Activated B cell treated with CpG ODN at 0.5 μM for 24 hours (primary cell): ENCODE results near the gene RDH8. TPM values are rescaled to one million over a fixed set of nuclear protein-coding genes. Genes with fewer than 3 reads are reported as not detected.

Source experiments
- ATAC-seq: fragments of 200-7000 bp; cut with Tn5 transposase; one replicate; pipeline ENCODE4 v1.10.0; 2021; ENCODE audit warnings: low read depth, mild to moderate bottlenecking, moderate library complexity
- CTCF ChIA-PET: fragments of 350-600 bp; sonication (Branson Sonifier 250); formaldehyde crosslinking; loops from one replicate; lab custom pipeline; 2021; ENCODE audit warnings: antibody characterized with exemption; lab: Charles Lee
- POLR2A ChIA-PET: fragments of 350-600 bp; sonication (Branson Sonifier 250); formaldehyde crosslinking; loops from one replicate; lab custom pipeline; 2021; ENCODE audit warnings: antibody characterized with exemption; lab: Charles Lee
- DNase-seq: peaks from one replicate; pipeline ENCODE4 v3.0.0; 2022
- H3K27ac Mint-ChIP-seq: one replicate; pipeline ENCODE4 v1.8.0; 2020; ENCODE audit warnings: mixed read lengths
- H3K27me3 Mint-ChIP-seq: one replicate; pipeline ENCODE4 v1.8.0; 2021; ENCODE audit warnings: mixed read lengths
- H3K36me3 Mint-ChIP-seq: one replicate; pipeline ENCODE4 v1.8.0; 2021; ENCODE audit warnings: low read depth, mixed read lengths
- H3K4me1 Mint-ChIP-seq: one replicate; pipeline ENCODE4 v1.8.0; 2021; ENCODE audit warnings: mixed read lengths
- H3K4me3 Mint-ChIP-seq: one replicate; pipeline ENCODE4 v1.8.0; 2020; ENCODE audit warnings: mild to moderate bottlenecking, mixed read lengths
- H3K9me3 Mint-ChIP-seq: one replicate; pipeline ENCODE4 v1.8.0; 2020; ENCODE audit warnings: mixed read lengths
- intact Hi-C: fragments of 100-400 bp; cut with micrococcal nuclease; formaldehyde crosslinking; loops from one replicate; pipeline ENCODE4 v1.15.1; 2024
- total RNA-seq: library from RNA; stranded (reverse); gene quantifications from 2 replicates; pipeline ENCODE4 v1.2.3, GENCODE V29; 2022
- TF ChIP-seq, protein P1 (sequence below): fragments of 200-600 bp; IDR thresholded peaks from one replicate; pipeline ENCODE4 v1.8.0; 2022; ENCODE audit warnings: antibody characterized with exemption, mild to moderate bottlenecking

Gene RDH8
- total RNA-seq, 1 donor from 2014 or later, result not detected

- ChIA-PET POLR2A (no interaction called here), CTCF (no interaction called here)
- no peak for DNase-seq
- Mint-ChIP-seq H3K36me3 (no peaks in the 10 kb centered on the region), H3K4me1 (no peaks in the 10 kb centered on the region), H3K9me3 (peaks cover 7% of the 10 kb centered on the region), H3K27ac (no peak overlapping the region), H3K27me3 (peaks cover 36% of the 10 kb centered on the region), H3K4me3 (no peak overlapping the region)
- no peak for ATAC-seq
- TF ChIP-seq, protein P1, sequence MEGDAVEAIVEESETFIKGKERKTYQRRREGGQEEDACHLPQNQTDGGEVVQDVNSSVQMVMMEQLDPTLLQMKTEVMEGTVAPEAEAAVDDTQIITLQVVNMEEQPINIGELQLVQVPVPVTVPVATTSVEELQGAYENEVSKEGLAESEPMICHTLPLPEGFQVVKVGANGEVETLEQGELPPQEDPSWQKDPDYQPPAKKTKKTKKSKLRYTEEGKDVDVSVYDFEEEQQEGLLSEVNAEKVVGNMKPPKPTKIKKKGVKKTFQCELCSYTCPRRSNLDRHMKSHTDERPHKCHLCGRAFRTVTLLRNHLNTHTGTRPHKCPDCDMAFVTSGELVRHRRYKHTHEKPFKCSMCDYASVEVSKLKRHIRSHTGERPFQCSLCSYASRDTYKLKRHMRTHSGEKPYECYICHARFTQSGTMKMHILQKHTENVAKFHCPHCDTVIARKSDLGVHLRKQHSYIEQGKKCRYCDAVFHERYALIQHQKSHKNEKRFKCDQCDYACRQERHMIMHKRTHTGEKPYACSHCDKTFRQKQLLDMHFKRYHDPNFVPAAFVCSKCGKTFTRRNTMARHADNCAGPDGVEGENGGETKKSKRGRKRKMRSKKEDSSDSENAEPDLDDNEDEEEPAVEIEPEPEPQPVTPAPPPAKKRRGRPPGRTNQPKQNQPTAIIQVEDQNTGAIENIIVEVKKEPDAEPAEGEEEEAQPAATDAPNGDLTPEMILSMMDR, result no peak
- intact Hi-C loops, result no loop called here
These were observed 32.1 kb downstream of the RDH8 start for GRCh38 chr19:10045371-10045770.

DNA sequence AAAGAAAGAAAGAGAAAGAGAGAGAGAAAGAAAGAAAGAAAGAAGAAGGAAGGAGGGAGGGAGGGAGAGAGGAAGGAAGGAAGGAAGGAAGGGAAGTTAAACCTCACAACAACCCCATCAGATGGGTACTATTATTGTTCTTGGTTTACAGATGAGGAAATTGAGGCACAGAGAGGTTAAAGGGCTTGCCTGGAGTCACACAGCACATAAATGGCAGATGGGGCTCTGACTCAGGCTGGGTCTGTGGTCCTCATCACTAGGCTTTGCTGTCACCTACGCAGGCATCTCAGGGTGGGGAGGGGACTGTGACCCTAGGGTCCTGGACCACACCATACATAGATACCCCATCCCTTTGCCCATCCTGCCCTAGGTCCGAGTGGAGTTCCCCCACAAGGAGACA, 36.3 kb downstream of the RDH8 start:
- ChIA-PET POLR2A (no interaction called here), CTCF (no interaction called here)
- H3K36me3 Mint-ChIP-seq, result no peaks in the 10 kb centered on the region
- no peaks in the 10 kb centered on the region for H3K4me1 Mint-ChIP-seq
- DNase-seq, result no peak
- TF ChIP-seq, protein P1, result no peak
- no peaks in the 10 kb centered on the region for H3K9me3 Mint-ChIP-seq
- ATAC-seq, result no peak
- H3K4me3 Mint-ChIP-seq, result no peak overlapping the region
- H3K27me3 Mint-ChIP-seq, result peaks cover 15% of the 10 kb centered on the region
- intact Hi-C loops, result no loop called here
- H3K27ac Mint-ChIP-seq, result no peak overlapping the region

DNA sequence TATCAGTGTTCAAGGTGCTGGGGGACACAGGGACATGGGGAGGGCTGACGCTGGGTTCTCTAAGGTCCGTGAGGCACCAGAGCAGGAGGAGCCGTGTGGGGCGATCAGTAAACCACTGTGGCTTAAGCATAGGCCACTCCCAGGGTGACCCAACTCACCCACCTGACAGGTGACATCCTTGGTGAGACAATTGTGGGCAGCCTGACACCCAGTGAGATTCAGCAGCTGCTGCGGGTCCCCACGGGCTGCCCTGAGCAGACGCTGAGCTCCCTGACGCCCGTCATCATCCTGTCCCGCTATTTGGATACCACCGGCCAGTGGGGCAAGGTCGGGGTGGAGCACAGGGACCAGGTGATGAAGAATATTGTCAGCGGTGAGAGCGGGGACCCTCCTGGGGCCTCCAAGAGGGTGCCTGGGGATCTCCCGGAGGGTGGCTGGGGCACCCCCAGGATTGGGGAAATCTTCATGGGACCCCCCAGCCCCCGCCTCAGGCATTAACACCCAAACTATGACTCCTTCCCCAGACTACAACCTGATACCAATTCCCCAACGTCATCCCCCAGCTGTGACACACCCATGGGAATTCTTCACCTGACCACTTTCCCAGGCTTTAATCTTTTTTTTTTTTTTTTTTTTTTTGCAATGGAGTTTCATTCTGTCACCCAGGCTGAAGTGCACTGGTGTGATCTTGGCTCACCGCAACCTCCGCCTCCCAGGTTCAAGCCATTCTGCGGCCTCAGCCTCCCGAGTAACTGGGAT, 39.5 kb downstream of the RDH8 start:
- Mint-ChIP-seq H3K9me3 (no peaks in the 10 kb centered on the region), H3K36me3 (no peaks in the 10 kb centered on the region), H3K27me3 (peaks cover 3% of the 10 kb centered on the region), H3K27ac (no peak overlapping the region), H3K4me1 (no peaks in the 10 kb centered on the region), H3K4me3 (no peak overlapping the region)
- DNase-seq (no peak), ATAC-seq (no peak)
- CTCF ChIA-PET, result interaction anchor here (1.7 kb wide), 1 partner anchor 25 kb away, joined by 4 read pairs; no protein-coding TSS in a partner anchor
- POLR2A ChIA-PET, result no interaction called here
- TF ChIP-seq, protein P1, result no peak
- intact Hi-C loops, result no loop called here

GRCh38 chr19:10061717-10062310, 48.5 kb downstream of the RDH8 start:
- ChIA-PET CTCF (no interaction called here), POLR2A (no interaction called here)
- Mint-ChIP-seq H3K4me1 (no peaks in the 10 kb centered on the region), H3K9me3 (no peaks in the 10 kb centered on the region), H3K4me3 (no peak overlapping the region), H3K36me3 (no peaks in the 10 kb centered on the region), H3K27ac (no peak overlapping the region), H3K27me3 (peaks cover 17% of the 10 kb centered on the region)
- TF ChIP-seq, protein P1, result no peak
- intact Hi-C loops, result no loop called here
- ATAC-seq, result no peak
- no peak for DNase-seq

DNA sequence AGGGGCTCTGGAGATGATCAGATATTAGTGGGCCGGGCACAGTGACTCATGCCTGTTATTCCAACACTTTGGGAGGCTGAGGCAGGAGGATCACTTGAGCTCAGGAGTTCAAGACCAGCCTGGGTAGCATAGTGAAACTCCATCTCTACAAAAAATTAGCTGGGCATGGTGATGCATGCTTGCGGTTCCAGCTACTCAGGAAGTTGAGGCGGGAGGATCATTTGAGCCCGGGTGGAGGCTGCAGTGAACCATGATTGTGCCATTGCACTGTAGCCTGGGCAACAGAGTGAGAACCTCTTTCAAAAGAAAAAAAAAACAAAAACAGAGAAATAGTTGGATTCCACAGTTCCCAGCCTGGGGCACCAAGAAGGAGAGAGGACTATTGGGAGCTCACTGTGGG, 54.9 kb downstream of the RDH8 start:
- POLR2A ChIA-PET, result no interaction called here
- CTCF ChIA-PET, result no interaction called here
- TF ChIP-seq, protein P1, result no peak
- no peak for ATAC-seq
- Mint-ChIP-seq H3K27ac (no peak overlapping the region), H3K27me3 (peaks cover 9% of the 10 kb centered on the region), H3K9me3 (no peaks in the 10 kb centered on the region), H3K4me3 (no peak overlapping the region), H3K36me3 (no peaks in the 10 kb centered on the region), H3K4me1 (no peaks in the 10 kb centered on the region)
- intact Hi-C loops, result no loop called here
- DNase-seq, result no peak
